ENCODE results near the gene GTF3C1. TPM values are rescaled to one million over a fixed set of nuclear protein-coding genes. Genes with fewer than 3 reads are reported as not detected.

Gene GTF3C1
- total and polyA plus RNA-seq, 4 donors, result 15.3 to 28.0 (median 22.2) TPM

DNA sequence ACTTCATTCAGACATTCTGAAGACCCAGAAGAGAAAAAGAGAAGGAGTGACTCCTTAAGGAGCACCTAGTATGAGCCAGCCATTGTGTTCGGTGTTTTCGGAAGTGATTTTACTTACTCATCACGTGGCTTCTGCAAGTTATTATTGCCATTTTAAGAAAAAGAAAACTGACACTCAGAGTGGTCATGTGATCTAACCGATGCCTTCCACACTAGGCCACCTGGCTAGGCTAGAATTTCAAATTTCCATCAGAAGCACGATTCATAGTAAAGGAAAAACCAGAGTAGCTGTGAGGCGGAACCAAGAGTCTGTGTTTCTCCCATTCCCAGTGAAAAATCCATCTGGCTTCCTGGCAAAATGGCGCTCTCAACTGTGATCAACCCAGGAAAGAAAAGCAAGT lies 32.0 kb downstream of the GTF3C1 start:
- TF ChIP-seq GABPA (IDR thresholded peaks at IDR 0.05 in 1 of 2, conservative IDR thresholded peaks at IDR 0.05 in 1 of 2) (no peak), FOXA1 (IDR thresholded peaks at IDR 0.05) (no peak), YY1 (IDR thresholded peaks at IDR 0.05) (no peak), RXRA (IDR thresholded peaks at IDR 0.05) (no peak), SP1 (IDR thresholded peaks at IDR 0.05) (no peak), NR2F2 (IDR thresholded peaks at IDR 0.05) (no peak), RAD21 (IDR thresholded peaks at IDR 0.05) (no peak), FOXA2 (IDR thresholded peaks at IDR 0.05) (no peak), JUND (IDR thresholded peaks at IDR 0.05) (no peak), HNF4G (IDR thresholded peaks at IDR 0.05) (no peak), TAF1 (conservative IDR thresholded peaks at IDR 0.05) (no peak), EGR1 (IDR thresholded peaks at IDR 0.05; ENCODE audit: low read depth in 2 of 2) (no peak)
- TF ChIP-seq, protein P1, sequence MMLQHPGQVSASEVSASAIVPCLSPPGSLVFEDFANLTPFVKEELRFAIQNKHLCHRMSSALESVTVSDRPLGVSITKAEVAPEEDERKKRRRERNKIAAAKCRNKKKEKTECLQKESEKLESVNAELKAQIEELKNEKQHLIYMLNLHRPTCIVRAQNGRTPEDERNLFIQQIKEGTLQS (IDR thresholded peaks at IDR 0.05), result no peak
- TF ChIP-seq, protein P2, sequence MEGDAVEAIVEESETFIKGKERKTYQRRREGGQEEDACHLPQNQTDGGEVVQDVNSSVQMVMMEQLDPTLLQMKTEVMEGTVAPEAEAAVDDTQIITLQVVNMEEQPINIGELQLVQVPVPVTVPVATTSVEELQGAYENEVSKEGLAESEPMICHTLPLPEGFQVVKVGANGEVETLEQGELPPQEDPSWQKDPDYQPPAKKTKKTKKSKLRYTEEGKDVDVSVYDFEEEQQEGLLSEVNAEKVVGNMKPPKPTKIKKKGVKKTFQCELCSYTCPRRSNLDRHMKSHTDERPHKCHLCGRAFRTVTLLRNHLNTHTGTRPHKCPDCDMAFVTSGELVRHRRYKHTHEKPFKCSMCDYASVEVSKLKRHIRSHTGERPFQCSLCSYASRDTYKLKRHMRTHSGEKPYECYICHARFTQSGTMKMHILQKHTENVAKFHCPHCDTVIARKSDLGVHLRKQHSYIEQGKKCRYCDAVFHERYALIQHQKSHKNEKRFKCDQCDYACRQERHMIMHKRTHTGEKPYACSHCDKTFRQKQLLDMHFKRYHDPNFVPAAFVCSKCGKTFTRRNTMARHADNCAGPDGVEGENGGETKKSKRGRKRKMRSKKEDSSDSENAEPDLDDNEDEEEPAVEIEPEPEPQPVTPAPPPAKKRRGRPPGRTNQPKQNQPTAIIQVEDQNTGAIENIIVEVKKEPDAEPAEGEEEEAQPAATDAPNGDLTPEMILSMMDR (IDR thresholded peaks at IDR 0.05; ENCODE audit: low read depth, low read length, missing input control), result no peak
- TF ChIP-seq, protein P3, sequence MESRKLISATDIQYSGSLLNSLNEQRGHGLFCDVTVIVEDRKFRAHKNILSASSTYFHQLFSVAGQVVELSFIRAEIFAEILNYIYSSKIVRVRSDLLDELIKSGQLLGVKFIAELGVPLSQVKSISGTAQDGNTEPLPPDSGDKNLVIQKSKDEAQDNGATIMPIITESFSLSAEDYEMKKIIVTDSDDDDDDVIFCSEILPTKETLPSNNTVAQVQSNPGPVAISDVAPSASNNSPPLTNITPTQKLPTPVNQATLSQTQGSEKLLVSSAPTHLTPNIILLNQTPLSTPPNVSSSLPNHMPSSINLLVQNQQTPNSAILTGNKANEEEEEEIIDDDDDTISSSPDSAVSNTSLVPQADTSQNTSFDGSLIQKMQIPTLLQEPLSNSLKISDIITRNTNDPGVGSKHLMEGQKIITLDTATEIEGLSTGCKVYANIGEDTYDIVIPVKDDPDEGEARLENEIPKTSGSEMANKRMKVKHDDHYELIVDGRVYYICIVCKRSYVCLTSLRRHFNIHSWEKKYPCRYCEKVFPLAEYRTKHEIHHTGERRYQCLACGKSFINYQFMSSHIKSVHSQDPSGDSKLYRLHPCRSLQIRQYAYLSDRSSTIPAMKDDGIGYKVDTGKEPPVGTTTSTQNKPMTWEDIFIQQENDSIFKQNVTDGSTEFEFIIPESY (IDR thresholded peaks at IDR 0.05), result no peak
- TF ChIP-seq, protein P4, sequence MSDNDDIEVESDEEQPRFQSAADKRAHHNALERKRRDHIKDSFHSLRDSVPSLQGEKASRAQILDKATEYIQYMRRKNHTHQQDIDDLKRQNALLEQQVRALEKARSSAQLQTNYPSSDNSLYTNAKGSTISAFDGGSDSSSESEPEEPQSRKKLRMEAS (IDR thresholded peaks at IDR 0.05), result no peak
- TF ChIP-seq, protein P5, sequence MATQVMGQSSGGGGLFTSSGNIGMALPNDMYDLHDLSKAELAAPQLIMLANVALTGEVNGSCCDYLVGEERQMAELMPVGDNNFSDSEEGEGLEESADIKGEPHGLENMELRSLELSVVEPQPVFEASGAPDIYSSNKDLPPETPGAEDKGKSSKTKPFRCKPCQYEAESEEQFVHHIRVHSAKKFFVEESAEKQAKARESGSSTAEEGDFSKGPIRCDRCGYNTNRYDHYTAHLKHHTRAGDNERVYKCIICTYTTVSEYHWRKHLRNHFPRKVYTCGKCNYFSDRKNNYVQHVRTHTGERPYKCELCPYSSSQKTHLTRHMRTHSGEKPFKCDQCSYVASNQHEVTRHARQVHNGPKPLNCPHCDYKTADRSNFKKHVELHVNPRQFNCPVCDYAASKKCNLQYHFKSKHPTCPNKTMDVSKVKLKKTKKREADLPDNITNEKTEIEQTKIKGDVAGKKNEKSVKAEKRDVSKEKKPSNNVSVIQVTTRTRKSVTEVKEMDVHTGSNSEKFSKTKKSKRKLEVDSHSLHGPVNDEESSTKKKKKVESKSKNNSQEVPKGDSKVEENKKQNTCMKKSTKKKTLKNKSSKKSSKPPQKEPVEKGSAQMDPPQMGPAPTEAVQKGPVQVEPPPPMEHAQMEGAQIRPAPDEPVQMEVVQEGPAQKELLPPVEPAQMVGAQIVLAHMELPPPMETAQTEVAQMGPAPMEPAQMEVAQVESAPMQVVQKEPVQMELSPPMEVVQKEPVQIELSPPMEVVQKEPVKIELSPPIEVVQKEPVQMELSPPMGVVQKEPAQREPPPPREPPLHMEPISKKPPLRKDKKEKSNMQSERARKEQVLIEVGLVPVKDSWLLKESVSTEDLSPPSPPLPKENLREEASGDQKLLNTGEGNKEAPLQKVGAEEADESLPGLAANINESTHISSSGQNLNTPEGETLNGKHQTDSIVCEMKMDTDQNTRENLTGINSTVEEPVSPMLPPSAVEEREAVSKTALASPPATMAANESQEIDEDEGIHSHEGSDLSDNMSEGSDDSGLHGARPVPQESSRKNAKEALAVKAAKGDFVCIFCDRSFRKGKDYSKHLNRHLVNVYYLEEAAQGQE (IDR thresholded peaks at IDR 0.05), result no peak

More for the DNA sequence above, 32.0 kb downstream of the GTF3C1 start:
- Histone ChIP-seq H3K9ac (ENCODE audit: low read depth in 1 of 2, low read length in 2 of 2) (no peak overlapping the region), H3K9me3 (ENCODE audit: control insufficient read depth in 4 of 4, low read length in 3 of 4) (no peaks in the 10 kb centered on the region), H3K27ac (ENCODE audit: low read depth in 1 of 2, low read length in 2 of 2) (no peak overlapping the region), H3K4me1 (ENCODE audit: control insufficient read depth in 4 of 4, insufficient read depth in 4 of 4, low read length in 3 of 4) (peaks cover 0 to 2% (median 0%) of the 10 kb centered on the region in 4 donors), H3K27me3 (ENCODE audit: control insufficient read depth in 4 of 4, insufficient read depth in 4 of 4, low read length in 3 of 4) (no peaks in the 10 kb centered on the region), H3K36me3 (ENCODE audit: control insufficient read depth in 4 of 4, insufficient read depth in 3 of 4, low read depth in 1 of 4, low read length in 3 of 4) (peaks cover 0 to 37% (median 16%) of the 10 kb centered on the region in 4 donors), H3K4me3 (ENCODE audit: low read depth in 1 of 3, low read length in 3 of 3) (no peak overlapping the region)
- no peak for DNase-seq (ENCODE audit: low spot score)
- WGBS, result 98% methylated on average over 7 of the region's 7 CpGs

Data from liver (tissue), 9 donors.